ENCODE measurements around the gene FBXW8.

- TF ChIP-seq SMAD3 (CRISPR knock-in tag; IDR thresholded peaks at IDR 0.05; ENCODE audit: borderline replicate concordance) (no peak), ZSCAN18 (CRISPR knock-in tag; IDR thresholded peaks at IDR 0.05) (no peak), NR3C1 (CRISPR knock-in tag; conservative IDR thresholded peaks at IDR 0.05; ENCODE audit: low read depth) (no peak), CTCF (IDR thresholded peaks at IDR 0.05) (no peak), ZNF425 (CRISPR knock-in tag; conservative IDR thresholded peaks at IDR 0.05) (no peak), USF2 (CRISPR knock-in tag; IDR thresholded peaks at IDR 0.05) (no peak), GTF2I (CRISPR knock-in tag; conservative IDR thresholded peaks at IDR 0.05) (no peak), TCF7 (CRISPR knock-in tag; IDR thresholded peaks at IDR 0.05; ENCODE audit: low read depth) (no peak)
Observed at GRCh38 chr12:116968986-116969385, 58.2 kb downstream of the FBXW8 start.

All from WTC11 (cell line).